HCT116 (cell line): ENCODE data around the gene TAF11. TPM values are rescaled to one million over a fixed set of nuclear protein-coding genes. Genes with fewer than 3 reads are reported as not detected.

Experiments used
- ATAC-seq: fragments of 200-7000 bp; cut with Tn5 transposase; 2 replicates; pipeline ENCODE4 v1.9.1; 2020; ENCODE audit warnings: mild to moderate bottlenecking, moderate library complexity
- BruUV-seq: library from RNA; stranded (reverse); fragments of 400-500 nt; replicated peaks from 2 replicates; lab custom pipeline; 2021; lab: Mats Ljungman, UMichigan
- CTCF ChIA-PET: fragments of 300-600 bp; sonication (Branson Sonifier 250); formaldehyde crosslinking; loops from one replicate; lab custom pipeline; 2021; ENCODE audit warnings: antibody characterized with exemption; lab: Charles Lee
- POLR2A ChIA-PET: fragments of 300-600, 350-600 bp; sonication (Branson Sonifier 250); formaldehyde crosslinking; loops from one replicate; lab custom pipeline; 2021; ENCODE audit warnings: antibody characterized with exemption; lab: Charles Lee
- RAD21 ChIA-PET, 2 experiments: fragments of 300-600 bp; sonication (Branson Sonifier 250); formaldehyde crosslinking; loops; one replicate each; lab custom pipeline; 2023; ENCODE audit warnings: low total read pairs in 2 of 2; ENCODE audit not compliant: uncharacterized antibody in 2 of 2, unreplicated experiment in 2 of 2, low non-redundant PET in 1 of 2; lab: Charles Lee
- DNase-seq: peaks from one replicate; pipeline ENCODE4 v3.0.0-alpha.2; 2010; ENCODE audit warnings: low read depth, low spot score
- H2AFZ ChIP-seq: fragments of 200-600 bp; shearing (Covaris generic), sonication (generic); 2 replicates; pipeline ENCODE4 v1.6.1; 2017; ENCODE audit warnings: low read depth, mixed run types, mixed read lengths, antibody characterized with exemption, low read length; ENCODE audit not compliant: poor library complexity, severe bottlenecking
- H3K27ac ChIP-seq: 2 replicates; pipeline ENCODE4 v1.5.1; 2012; ENCODE audit warnings: low read depth, low read length
- H3K27me3 ChIP-seq: fragments of 200-600 bp; sonication (generic); 2 replicates; pipeline ENCODE4 v1.6.1; 2016; ENCODE audit warnings: mixed run types, low read length, mixed read lengths; ENCODE audit not compliant: insufficient read depth
- H3K36me3 ChIP-seq, 2 experiments: fragments of 200-500 bp in 1 of 2; fragments of 200-600 bp in 1 of 2; sonication (Bioruptor generic) in 1 of 2; sonication (generic) in 1 of 2; 2 replicates each; pipeline versions ENCODE4 v1.5.1 to v1.6.1; 2014 to 2016; ENCODE audit warnings: low read length in 2 of 2, inconsistent platforms in 1 of 2, mixed read lengths in 1 of 2, mixed run types in 1 of 2; ENCODE audit not compliant: insufficient read depth in 2 of 2, control insufficient read depth in 1 of 2
- H3K4me1 ChIP-seq, 2 experiments: fragments of 200-600 bp in 1 of 2; sonication (generic) in 1 of 2; 2 replicates each; pipeline versions ENCODE4 v1.5.1 to v1.6.1; 2012 to 2017; ENCODE audit warnings: low read length in 2 of 2, inconsistent platforms in 1 of 2, mild to moderate bottlenecking in 1 of 2, mixed read lengths in 1 of 2, mixed run types in 1 of 2, moderate library complexity in 1 of 2; ENCODE audit not compliant: insufficient read depth in 2 of 2, control insufficient read depth in 1 of 2
- H3K4me2 ChIP-seq: fragments of 200-600 bp; sonication (generic); 2 replicates; pipeline ENCODE4 v1.6.1; 2017; ENCODE audit warnings: mixed run types, low read length, mixed read lengths
- H3K4me3 ChIP-seq, 2 experiments: fragments of 200-600 bp in 1 of 2; sonication (generic) in 1 of 2; replicated peaks in 1 of 2; 2 replicates each; pipeline ENCODE4 v1.5.1; 2011 to 2016; ENCODE audit warnings: low read length in 2 of 2, control low read depth in 1 of 2, low read depth in 1 of 2, mild to moderate bottlenecking in 1 of 2, mixed read lengths in 1 of 2, mixed run types in 1 of 2
- H3K79me2 ChIP-seq: fragments of 200-600 bp; sonication (generic); 2 replicates; pipeline ENCODE4 v1.6.1; 2017; ENCODE audit warnings: mild to moderate bottlenecking, mixed run types, low read length, moderate library complexity, mixed read lengths; ENCODE audit not compliant: insufficient read depth
- H3K9ac ChIP-seq: fragments of 200-600 bp; sonication (generic); 2 replicates; pipeline ENCODE4 v1.6.1; 2016; ENCODE audit warnings: low read length, mixed read lengths
- H3K9me2 ChIP-seq: fragments of 200-600 bp; sonication (generic), shearing (Covaris generic); 2 replicates; pipeline ENCODE4 v1.6.1; 2017; ENCODE audit warnings: mixed run types, mild to moderate bottlenecking, moderate library complexity; ENCODE audit not compliant: insufficient read depth
- H3K9me3 ChIP-seq, 2 experiments: fragments of 200-500 bp in 1 of 2; fragments of 200-600 bp in 1 of 2; sonication (Bioruptor generic) in 1 of 2; sonication (generic) in 1 of 2; 2 replicates each; pipeline ENCODE4 v1.6.1; 2014 to 2017; ENCODE audit warnings: low read length in 2 of 2, mixed read lengths in 2 of 2, inconsistent platforms in 1 of 2, low read depth in 1 of 2, mild to moderate bottlenecking in 1 of 2, mixed run types in 1 of 2, moderate library complexity in 1 of 2; ENCODE audit not compliant: control insufficient read depth in 1 of 2, insufficient read depth in 1 of 2
- H4K20me1 ChIP-seq: fragments of 200-600 bp; sonication (generic), shearing (Covaris generic); 2 replicates; pipeline ENCODE4 v1.6.1; 2017; ENCODE audit warnings: mixed run types, mild to moderate bottlenecking, moderate library complexity; ENCODE audit not compliant: insufficient read depth
- ATF3 ChIP-seq: IDR thresholded peaks from 2 replicates; pipeline ENCODE4 v1.6.1; 2012
- CBX3 ChIP-seq: IDR thresholded peaks from 2 replicates; pipeline ENCODE4 v1.6.1; 2012; ENCODE audit warnings: low read depth
- CEBPB ChIP-seq: IDR thresholded peaks from 2 replicates; pipeline ENCODE4 v1.6.1; 2012; ENCODE audit warnings: low read depth
- CTCF ChIP-seq, 3 experiments: fragments of 200-600 bp in 1 of 3; sonication (generic) in 1 of 3; IDR thresholded peaks in 2 of 3; conservative IDR thresholded peaks in 1 of 3; 2 replicates each; pipeline ENCODE4 v1.5.1; 2012 to 2017; ENCODE audit warnings: low read depth in 2 of 3, low read length in 2 of 3, antibody characterized with exemption in 1 of 3, borderline replicate concordance in 1 of 3, control low read depth in 1 of 3, mild to moderate bottlenecking in 1 of 3, mixed read lengths in 1 of 3, mixed run types in 1 of 3, moderate library complexity in 1 of 3; ENCODE audit not compliant: insufficient read depth in 1 of 3
- EZH2 ChIP-seq: fragments of 200-600 bp; sonication (generic); IDR thresholded peaks from 2 replicates; pipeline ENCODE4 v1.6.1; 2017; ENCODE audit warnings: antibody characterized with exemption, mixed run types
- FOSL1 ChIP-seq: IDR thresholded peaks from 2 replicates; pipeline ENCODE4 v1.6.1; 2012; ENCODE audit warnings: low read depth
- JUND ChIP-seq: IDR thresholded peaks from 2 replicates; pipeline ENCODE4 v1.6.1; 2012
- MAX ChIP-seq: IDR thresholded peaks from 2 replicates; pipeline ENCODE4 v1.6.1; 2012
- POLR2A ChIP-seq: IDR thresholded peaks from 2 replicates; pipeline ENCODE4 v1.7.0; 2011; ENCODE audit warnings: borderline replicate concordance; ENCODE audit not compliant: insufficient read depth, insufficient read length; ENCODE audit errors: extremely low read depth
- POLR2AphosphoS5 ChIP-seq: IDR thresholded peaks from 2 replicates; pipeline ENCODE4 v1.6.1; 2011; ENCODE audit warnings: mild to moderate bottlenecking, low read depth, low read length, moderate library complexity
- RAD21 ChIP-seq: IDR thresholded peaks from 2 replicates; pipeline ENCODE4 v1.6.1; 2012; ENCODE audit warnings: low read depth, mild to moderate bottlenecking
- REST ChIP-seq: IDR thresholded peaks from 2 replicates; pipeline ENCODE4 v1.6.1; 2012; ENCODE audit warnings: low read depth
- SIN3A ChIP-seq: IDR thresholded peaks from 2 replicates; pipeline ENCODE4 v1.6.1; 2012; ENCODE audit warnings: low read depth
- SP1 ChIP-seq: IDR thresholded peaks from 2 replicates; pipeline ENCODE4 v1.6.1; 2012; ENCODE audit warnings: low read depth
- SRF ChIP-seq: IDR thresholded peaks from 2 replicates; pipeline ENCODE4 v1.6.1; 2012; ENCODE audit warnings: low read depth
- TCF7L2 ChIP-seq: IDR thresholded peaks from 2 replicates; pipeline ENCODE4 v1.7.0; 2011; ENCODE audit warnings: borderline replicate concordance, inconsistent platforms; ENCODE audit not compliant: insufficient read depth, insufficient read length; ENCODE audit errors: extremely low read depth
- YY1 ChIP-seq: IDR thresholded peaks from 2 replicates; pipeline ENCODE4 v1.6.1; 2011; ENCODE audit warnings: low read length, low read depth, moderate library complexity, mild to moderate bottlenecking; ENCODE audit not compliant: insufficient replicate concordance; ENCODE audit errors: extremely low read depth
- ZNF274 ChIP-seq: fragments of 200-500 bp; sonication (Bioruptor generic); IDR thresholded peaks from 2 replicates; pipeline ENCODE4 v1.6.1; 2014; ENCODE audit warnings: mild to moderate bottlenecking, low read depth, low read length, inconsistent platforms
- intact Hi-C: fragments of 100-400 bp; cut with micrococcal nuclease; formaldehyde crosslinking; loops from 2 replicates; pipeline ENCODE4 v1.10.0; 2022
- total RNA-seq: library from RNA; stranded (reverse); gene quantifications from one replicate; pipeline ENCODE4 v1.2.1, GENCODE V29; 2021; ENCODE audit not compliant: unreplicated experiment

The TAF11 gene
- total RNA-seq, 1 experiment from 2014 or later: 23.7 TPM

GRCh38 chr6:34864007-34864406 lies 23.8 kb downstream of the TAF11 start:
- POLR2A ChIA-PET: no interaction called here
- Histone ChIP-seq H3K4me2 (no peak overlapping the region), H3K9me2 (no peaks in the 10 kb centered on the region), H3K4me3 (no peak overlapping the region), H3K9me3 (no peaks in the 10 kb centered on the region), H3K4me1 (no peaks in the 10 kb centered on the region), H3K9ac (no peak overlapping the region), H3K79me2 (no peaks in the 10 kb centered on the region), H3K27ac (no peak overlapping the region), H4K20me1 (no peaks in the 10 kb centered on the region), H2AFZ (no peak overlapping the region), H3K36me3 (peaks cover 20 to 25% of the 10 kb centered on the region in 2 experiments), H3K27me3 (no peaks in the 10 kb centered on the region)
- intact Hi-C loops: no loop called here
- no peak for DNase-seq
- CTCF ChIA-PET: no interaction called here
- RAD21 ChIA-PET: no interaction called here
- TF ChIP-seq RAD21 (no peak), CBX3 (no peak), YY1 (no peak), CTCF (IDR thresholded peaks at IDR 0.05 in 2 of 3, conservative IDR thresholded peaks at IDR 0.05 in 1 of 3; ENCODE audit: borderline replicate concordance in 1 of 3, insufficient read depth in 1 of 3, low read depth in 2 of 3, low read length in 2 of 3) (no peak), POLR2AphosphoS5 (no peak), TCF7L2 (no peak), REST (no peak), ZNF274 (no peak), FOSL1 (no peak), MAX (no peak), JUND (no peak), EZH2 (no peak), POLR2A (no peak), SRF (no peak), SP1 (no peak), CEBPB (no peak), ATF3 (no peak), SIN3A (no peak)
- ATAC-seq: no peak
- no TSS peak for BruUV-seq
